ENCODE results near the gene ERG.

ERG gene

GRCh38 chr21:38471766-38472165 is 26.5 kb downstream of the ERG start:
- Histone ChIP-seq H3K9me3 (ENCODE audit: control insufficient read depth, low read depth, low read length) (no peaks in the 10 kb centered on the region), H3K4me1 (ENCODE audit: control insufficient read depth, low read depth, low read length) (peaks cover 30% of the 10 kb centered on the region), H3K27ac (ENCODE audit: low read length) (no peak overlapping the region), H3K36me3 (ENCODE audit: control insufficient read depth, low read depth, low read length) (no peaks in the 10 kb centered on the region), H3K9ac (ENCODE audit: low read length) (no peak overlapping the region), H3K27me3 (ENCODE audit: control insufficient read depth, insufficient read depth, low read length) (peaks cover 36% of the 10 kb centered on the region), H3K4me3 (ENCODE audit: low read length) (no peak overlapping the region)

- Histone ChIP-seq H3K27ac (ENCODE audit: low read length) (no peak overlapping the region), H3K4me3 (ENCODE audit: low read length) (no peak overlapping the region), H3K27me3 (ENCODE audit: control insufficient read depth, insufficient read depth, low read length) (peaks cover 36% of the 10 kb centered on the region), H3K9me3 (ENCODE audit: control insufficient read depth, low read depth, low read length) (no peaks in the 10 kb centered on the region), H3K36me3 (ENCODE audit: control insufficient read depth, low read depth, low read length) (no peaks in the 10 kb centered on the region), H3K4me1 (ENCODE audit: control insufficient read depth, low read depth, low read length) (peaks cover 30% of the 10 kb centered on the region), H3K9ac (ENCODE audit: low read length) (no peak overlapping the region)
Measured at GRCh38 chr21:38470755-38471154, 27.5 kb downstream of the ERG start.

GRCh38 chr21:38469642-38470041 is 28.6 kb downstream of the ERG start:
- Histone ChIP-seq H3K4me1 (ENCODE audit: control insufficient read depth, low read depth, low read length) (peaks cover 30% of the 10 kb centered on the region), H3K9me3 (ENCODE audit: control insufficient read depth, low read depth, low read length) (no peaks in the 10 kb centered on the region), H3K9ac (ENCODE audit: low read length) (no peak overlapping the region), H3K27me3 (ENCODE audit: control insufficient read depth, insufficient read depth, low read length) (peaks cover 34% of the 10 kb centered on the region), H3K36me3 (ENCODE audit: control insufficient read depth, low read depth, low read length) (no peaks in the 10 kb centered on the region), H3K27ac (ENCODE audit: low read length) (no peak overlapping the region), H3K4me3 (ENCODE audit: low read length) (no peak overlapping the region)

GRCh38 chr21:38468989-38469388 is 29.3 kb downstream of the ERG start:
- peaks cover 28% of the 10 kb centered on the region for H3K4me1 ChIP-seq (ENCODE audit: control insufficient read depth, low read depth, low read length)

GRCh38 chr21:38467911-38468310 is 30.4 kb downstream of the ERG start:
- H3K4me3 ChIP-seq (ENCODE audit: low read length): no peak overlapping the region
- peaks cover 21% of the 10 kb centered on the region for H3K27me3 ChIP-seq (ENCODE audit: control insufficient read depth, insufficient read depth, low read length)
- H3K9me3 ChIP-seq (ENCODE audit: control insufficient read depth, low read depth, low read length): no peaks in the 10 kb centered on the region
- H3K36me3 ChIP-seq (ENCODE audit: control insufficient read depth, low read depth, low read length): no peaks in the 10 kb centered on the region
- H3K4me1 ChIP-seq (ENCODE audit: control insufficient read depth, low read depth, low read length): peaks cover 21% of the 10 kb centered on the region
- no peak overlapping the region for H3K9ac ChIP-seq (ENCODE audit: low read length)
- no peak overlapping the region for H3K27ac ChIP-seq (ENCODE audit: low read length)

More at GRCh38 chr21:38468989-38469388, 29.3 kb downstream of the ERG start:
- Histone ChIP-seq H3K9me3 (ENCODE audit: control insufficient read depth, low read depth, low read length) (no peaks in the 10 kb centered on the region), H3K27ac (ENCODE audit: low read length) (no peak overlapping the region), H3K9ac (ENCODE audit: low read length) (no peak overlapping the region), H3K27me3 (ENCODE audit: control insufficient read depth, insufficient read depth, low read length) (peaks cover 27% of the 10 kb centered on the region), H3K36me3 (ENCODE audit: control insufficient read depth, low read depth, low read length) (no peaks in the 10 kb centered on the region), H3K4me3 (ENCODE audit: low read length) (no peak overlapping the region)

GRCh38 chr21:38467374-38467773 is 30.9 kb downstream of the ERG start:
- H3K9me3 ChIP-seq (ENCODE audit: control insufficient read depth, low read depth, low read length): no peaks in the 10 kb centered on the region
- no peaks in the 10 kb centered on the region for H3K36me3 ChIP-seq (ENCODE audit: control insufficient read depth, low read depth, low read length)
- H3K27me3 ChIP-seq (ENCODE audit: control insufficient read depth, insufficient read depth, low read length): peaks cover 19% of the 10 kb centered on the region
- no peak overlapping the region for H3K4me3 ChIP-seq (ENCODE audit: low read length)
- H3K4me1 ChIP-seq (ENCODE audit: control insufficient read depth, low read depth, low read length): peaks cover 18% of the 10 kb centered on the region
- no peak overlapping the region for H3K9ac ChIP-seq (ENCODE audit: low read length)
- H3K27ac ChIP-seq (ENCODE audit: low read length): no peak overlapping the region

- Histone ChIP-seq H3K27me3 (ENCODE audit: control insufficient read depth, insufficient read depth, low read length) (peaks cover 1% of the 10 kb centered on the region), H3K9me3 (ENCODE audit: control insufficient read depth, low read depth, low read length) (no peaks in the 10 kb centered on the region), H3K4me1 (ENCODE audit: control insufficient read depth, low read depth, low read length) (no peaks in the 10 kb centered on the region), H3K9ac (ENCODE audit: low read length) (no peak overlapping the region), H3K4me3 (ENCODE audit: low read length) (no peak overlapping the region), H3K36me3 (ENCODE audit: control insufficient read depth, low read depth, low read length) (no peaks in the 10 kb centered on the region), H3K27ac (ENCODE audit: low read length) (no peak overlapping the region)
Measured at GRCh38 chr21:38460171-38460742, 38.0 kb downstream of the ERG start.

- no peaks in the 10 kb centered on the region for H3K36me3 ChIP-seq (ENCODE audit: control insufficient read depth, low read depth, low read length)
- H3K9ac ChIP-seq (ENCODE audit: low read length): no peak overlapping the region
Measured at GRCh38 chr21:38459490-38459889, 38.8 kb downstream of the ERG start.

GRCh38 chr21:38455403-38455802 is 42.9 kb downstream of the ERG start:
- Histone ChIP-seq H3K9ac (ENCODE audit: low read length) (no peak overlapping the region), H3K9me3 (ENCODE audit: control insufficient read depth, low read depth, low read length) (no peaks in the 10 kb centered on the region), H3K36me3 (ENCODE audit: control insufficient read depth, low read depth, low read length) (no peaks in the 10 kb centered on the region), H3K27ac (ENCODE audit: low read length) (no peak overlapping the region), H3K4me3 (ENCODE audit: low read length) (no peak overlapping the region), H3K4me1 (ENCODE audit: control insufficient read depth, low read depth, low read length) (peaks cover 4% of the 10 kb centered on the region), H3K27me3 (ENCODE audit: control insufficient read depth, insufficient read depth, low read length) (peaks cover 38% of the 10 kb centered on the region)

More at GRCh38 chr21:38459490-38459889, 38.8 kb downstream of the ERG start:
- Histone ChIP-seq H3K9me3 (ENCODE audit: control insufficient read depth, low read depth, low read length) (no peaks in the 10 kb centered on the region), H3K4me3 (ENCODE audit: low read length) (no peak overlapping the region), H3K27ac (ENCODE audit: low read length) (no peak overlapping the region), H3K4me1 (ENCODE audit: control insufficient read depth, low read depth, low read length) (no peaks in the 10 kb centered on the region), H3K27me3 (ENCODE audit: control insufficient read depth, insufficient read depth, low read length) (peaks cover 3% of the 10 kb centered on the region)

- no peak overlapping the region for H3K4me3 ChIP-seq (ENCODE audit: low read length)
- H3K27ac ChIP-seq (ENCODE audit: low read length): no peak overlapping the region
- no peak overlapping the region for H3K9ac ChIP-seq (ENCODE audit: low read length)
- peaks cover 4% of the 10 kb centered on the region for H3K4me1 ChIP-seq (ENCODE audit: control insufficient read depth, low read depth, low read length)
- peaks cover 43% of the 10 kb centered on the region for H3K27me3 ChIP-seq (ENCODE audit: control insufficient read depth, insufficient read depth, low read length)
- no peaks in the 10 kb centered on the region for H3K9me3 ChIP-seq (ENCODE audit: control insufficient read depth, low read depth, low read length)
- H3K36me3 ChIP-seq (ENCODE audit: control insufficient read depth, low read depth, low read length): no peaks in the 10 kb centered on the region
Measured at GRCh38 chr21:38454702-38455101, 43.6 kb downstream of the ERG start.

- Histone ChIP-seq H3K4me3 (ENCODE audit: low read length) (no peak overlapping the region), H3K4me1 (ENCODE audit: control insufficient read depth, low read depth, low read length) (peaks cover 6% of the 10 kb centered on the region), H3K36me3 (ENCODE audit: control insufficient read depth, low read depth, low read length) (no peaks in the 10 kb centered on the region), H3K9me3 (ENCODE audit: control insufficient read depth, low read depth, low read length) (no peaks in the 10 kb centered on the region), H3K27me3 (ENCODE audit: control insufficient read depth, insufficient read depth, low read length) (peaks cover 48% of the 10 kb centered on the region), H3K9ac (ENCODE audit: low read length) (no peak overlapping the region), H3K27ac (ENCODE audit: low read length) (no peak overlapping the region)
Measured at GRCh38 chr21:38454161-38454560, 44.1 kb downstream of the ERG start.

- Histone ChIP-seq H3K9me3 (ENCODE audit: control insufficient read depth, low read depth, low read length) (no peaks in the 10 kb centered on the region), H3K36me3 (ENCODE audit: control insufficient read depth, low read depth, low read length) (no peaks in the 10 kb centered on the region), H3K4me1 (ENCODE audit: control insufficient read depth, low read depth, low read length) (peaks cover 12% of the 10 kb centered on the region), H3K27ac (ENCODE audit: low read length) (no peak overlapping the region), H3K9ac (ENCODE audit: low read length) (no peak overlapping the region), H3K4me3 (ENCODE audit: low read length) (no peak overlapping the region), H3K27me3 (ENCODE audit: control insufficient read depth, insufficient read depth, low read length) (peaks cover 90% of the 10 kb centered on the region)
Measured at GRCh38 chr21:38448671-38449385, 49.4 kb downstream of the ERG start.

Data from iPS-18a (cell line).